GM23248 (cell line): ENCODE data around the gene HDAC6. TPM values are rescaled to one million over a fixed set of nuclear protein-coding genes. Genes with fewer than 3 reads are reported as not detected.

Experiments
- DNase-seq: peaks from one replicate; pipeline ENCODE4 v3.0.0-alpha.2; 2015
- H2AFZ ChIP-seq: fragments of 200-600 bp; sonication (generic); 2 replicates; pipeline ENCODE4 v1.6.1; 2016; ENCODE audit warnings: antibody characterized with exemption
- H3F3A ChIP-seq: fragments of 200-600 bp; sonication (generic); 2 replicates; pipeline ENCODE4 v1.6.1; 2016; ENCODE audit warnings: mild to moderate bottlenecking, antibody characterized with exemption, mixed run types; ENCODE audit not compliant: insufficient read depth
- H3K27ac ChIP-seq: fragments of 200-600 bp; sonication (generic); 2 replicates; pipeline ENCODE4 v1.5.1; 2016; ENCODE audit warnings: mild to moderate bottlenecking
- H3K27me3 ChIP-seq: fragments of 200-600 bp; sonication (generic); replicated peaks from 2 replicates; pipeline ENCODE4 v1.6.1; 2016; ENCODE audit warnings: mild to moderate bottlenecking; ENCODE audit not compliant: insufficient read depth
- H3K36me3 ChIP-seq: fragments of 200-600 bp; sonication (generic); 2 replicates; pipeline ENCODE4 v1.6.1; 2016; ENCODE audit warnings: low read depth, mild to moderate bottlenecking
- H3K4me1 ChIP-seq: fragments of 200-600 bp; sonication (generic); 2 replicates; pipeline ENCODE4 v1.6.1; 2016; ENCODE audit warnings: mild to moderate bottlenecking; ENCODE audit not compliant: insufficient read depth
- H3K4me2 ChIP-seq: fragments of 200-600 bp; sonication (generic); one replicate; pipeline ENCODE4 v1.6.1; 2016; ENCODE audit warnings: mild to moderate bottlenecking; ENCODE audit not compliant: unreplicated experiment
- H3K4me3 ChIP-seq: fragments of 200-600 bp; sonication (generic); 2 replicates; pipeline ENCODE4 v1.5.1; 2016; ENCODE audit warnings: mild to moderate bottlenecking
- H3K79me2 ChIP-seq: fragments of 200-600 bp; sonication (generic); 2 replicates; pipeline ENCODE4 v1.6.1; 2016; ENCODE audit warnings: mild to moderate bottlenecking; ENCODE audit not compliant: insufficient read depth
- H3K9ac ChIP-seq: fragments of 200-600 bp; sonication (generic); 2 replicates; pipeline ENCODE4 v1.6.1; 2016; ENCODE audit warnings: mild to moderate bottlenecking
- H3K9me2 ChIP-seq: fragments of 200-600 bp; sonication (generic); 2 replicates; pipeline ENCODE4 v1.6.1; 2016; ENCODE audit warnings: mixed run types, mild to moderate bottlenecking, moderate library complexity; ENCODE audit not compliant: insufficient read depth
- H3K9me3 ChIP-seq: fragments of 200-600 bp; sonication (generic); one replicate; pipeline ENCODE4 v1.6.1; 2017; ENCODE audit warnings: low read depth
- H4K20me1 ChIP-seq: fragments of 200-600 bp; sonication (generic); 2 replicates; pipeline ENCODE4 v1.6.0; 2016; ENCODE audit not compliant: insufficient read depth
- EZH2 ChIP-seq: fragments of 200-600 bp; sonication (generic); IDR thresholded peaks from 2 replicates; pipeline ENCODE4 v1.6.1; 2018; ENCODE audit warnings: antibody characterized with exemption, mild to moderate bottlenecking; ENCODE audit not compliant: insufficient read depth, poor library complexity, severe bottlenecking
- EZH2phosphoT487 ChIP-seq: fragments of 200-600 bp; sonication (generic); IDR thresholded peaks from 2 replicates; pipeline ENCODE4 v1.6.1; 2018; ENCODE audit warnings: antibody characterized with exemption, moderate library complexity, mild to moderate bottlenecking, low read depth; ENCODE audit not compliant: insufficient read depth
- WGBS, 2 experiments: methylation state at CpG; one replicate each; pipeline ENCODE4 v1.1.6; 2015 to 2017; ENCODE audit warnings: low lambda C conversion rate in 2 of 2, low coverage in 1 of 2; ENCODE audit errors: missing lambda C conversion rate in 2 of 2; 5-methylcytosine and 5-hydroxymethylcytosine counted together
- in situ Hi-C: fragments of 300-500 bp; cut with MboI; formaldehyde crosslinking; loops from 2 replicates; pipeline ENCODE4 v1.15.0; 2020
- polyA plus RNA-seq: library from polyadenylated mRNA; unstranded; fragments of >200 nt; fragmentation: Nextera tagmentation; extraction: Ambion mirVana; gene quantifications from 2 replicates; pipeline ENCODE4 v1.2.1, GENCODE V29; 2016
- total RNA-seq: library from RNA; depleted of rRNA; stranded (reverse); fragments of >200 nt; shearing (Covaris generic); gene quantifications from 2 replicates; pipeline ENCODE4 v1.2.3, GENCODE V29; 2014

HDAC6 gene
- total and polyA plus RNA-seq, 2 experiments from 2014 or later: 18.6 to 36.6 TPM

DNA sequence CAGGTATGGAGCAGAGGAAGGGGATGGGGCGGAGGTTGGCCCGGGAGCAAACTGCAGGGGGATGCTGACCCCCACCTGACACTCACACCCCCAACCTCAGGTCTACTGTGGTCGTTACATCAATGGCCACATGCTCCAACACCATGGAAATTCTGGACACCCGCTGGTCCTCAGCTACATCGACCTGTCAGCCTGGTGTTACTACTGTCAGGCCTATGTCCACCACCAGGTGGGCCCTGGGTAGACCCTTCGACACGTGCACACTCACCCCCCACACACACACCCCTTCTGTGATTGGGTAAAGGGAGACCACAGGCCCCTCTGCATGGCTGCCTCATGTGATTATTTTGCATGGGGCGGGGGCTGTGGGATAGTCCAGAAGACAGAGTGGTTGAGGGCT, 22.2 kb downstream of the HDAC6 start:
- no peak overlapping the region for H3K4me2 ChIP-seq
- no peak for TF ChIP-seq EZH2phosphoT487
- no peaks in the 10 kb centered on the region for H3K4me1 ChIP-seq
- DNase-seq: no peak
- no peaks in the 10 kb centered on the region for H3K79me2 ChIP-seq
- no peaks in the 10 kb centered on the region for H3K36me3 ChIP-seq
- in situ Hi-C loops: no loop called here
- H3K4me3 ChIP-seq: no peak overlapping the region
- H2AFZ ChIP-seq: no peak overlapping the region
- H3K9me2 ChIP-seq: no peaks in the 10 kb centered on the region
- H4K20me1 ChIP-seq: no peaks in the 10 kb centered on the region
- H3K9ac ChIP-seq: no peak overlapping the region
- H3K27me3 ChIP-seq: no peaks in the 10 kb centered on the region
- no peaks in the 10 kb centered on the region for H3F3A ChIP-seq
- H3K27ac ChIP-seq: no peak overlapping the region
- no peaks in the 10 kb centered on the region for H3K9me3 ChIP-seq
- 95 to 97% methylated on average over 7 to 8 of the region's 8 CpGs for WGBS, 2 experiments

DNA sequence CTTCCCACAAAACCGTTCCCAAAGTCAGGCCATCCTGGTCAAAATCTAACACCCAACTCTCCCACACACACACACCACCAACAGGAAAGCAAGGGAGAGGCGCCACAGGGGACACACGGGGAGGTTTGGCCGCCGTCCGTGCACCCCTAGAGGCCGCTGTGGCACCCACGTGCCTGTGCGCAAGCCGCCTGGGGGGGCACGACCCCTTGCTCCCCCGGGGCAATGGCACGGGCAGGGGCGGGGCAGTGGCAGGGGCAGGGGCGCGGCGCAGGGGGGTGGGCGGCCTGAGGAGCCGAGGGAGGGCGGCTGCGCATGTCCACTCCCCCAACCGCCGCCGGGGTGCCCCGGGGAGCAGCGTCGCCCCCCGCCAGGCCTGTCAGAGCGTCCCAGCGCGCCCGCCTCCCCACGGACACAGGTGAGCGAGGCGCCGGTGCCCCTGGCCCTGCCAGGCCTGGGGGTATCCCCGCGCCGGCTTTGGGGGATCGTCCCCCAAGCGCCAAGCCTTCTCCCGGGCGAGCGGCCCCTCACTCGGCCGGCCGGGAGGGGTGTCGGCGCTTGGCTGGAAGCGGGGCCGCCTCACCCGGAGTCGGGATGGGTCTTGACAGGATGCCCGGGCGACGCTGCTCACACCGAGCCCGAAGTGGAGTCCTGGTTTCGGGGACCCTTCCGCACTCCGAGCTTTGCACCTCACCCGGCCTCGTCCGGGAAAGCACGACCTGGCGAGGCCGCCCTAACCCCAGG, 24.4 kb downstream of the HDAC6 start, which contains the start of gene ERAS:
Gene ERAS, plus strand, starts transcription at position 379 of the 741 bp plus-strand sequence. CDS start 2,611 bp downstream, outside the sequence.
- H3K9me3 ChIP-seq: no peaks in the 10 kb centered on the region
- TF ChIP-seq EZH2phosphoT487 (no peak), EZH2 (no peak)
- no peaks in the 10 kb centered on the region for H3F3A ChIP-seq
- no peaks in the 10 kb centered on the region for H3K36me3 ChIP-seq
- no peak within 1 kb of the TSS for H3K4me3 ChIP-seq
- H3K9ac ChIP-seq: no peak within 1 kb of the TSS
- no peak within 1 kb of the TSS for H3K4me2 ChIP-seq
- DNase-seq: no peak
- in situ Hi-C loops: no loop called here
- H3K27ac ChIP-seq: no peak within 1 kb of the TSS
- H3K4me1 ChIP-seq: no peaks in the 10 kb centered on the region
- H2AFZ ChIP-seq: no peak within 1 kb of the TSS
- no peaks in the 10 kb centered on the region for H4K20me1 ChIP-seq
- H3K9me2 ChIP-seq: no peaks in the 10 kb centered on the region
- no peaks in the 10 kb centered on the region for H3K27me3 ChIP-seq
- 71% methylated on average over 11 to 24 of the region's 67 CpGs for WGBS, 2 experiments
- H3K79me2 ChIP-seq: no peaks in the 10 kb centered on the region

DNA sequence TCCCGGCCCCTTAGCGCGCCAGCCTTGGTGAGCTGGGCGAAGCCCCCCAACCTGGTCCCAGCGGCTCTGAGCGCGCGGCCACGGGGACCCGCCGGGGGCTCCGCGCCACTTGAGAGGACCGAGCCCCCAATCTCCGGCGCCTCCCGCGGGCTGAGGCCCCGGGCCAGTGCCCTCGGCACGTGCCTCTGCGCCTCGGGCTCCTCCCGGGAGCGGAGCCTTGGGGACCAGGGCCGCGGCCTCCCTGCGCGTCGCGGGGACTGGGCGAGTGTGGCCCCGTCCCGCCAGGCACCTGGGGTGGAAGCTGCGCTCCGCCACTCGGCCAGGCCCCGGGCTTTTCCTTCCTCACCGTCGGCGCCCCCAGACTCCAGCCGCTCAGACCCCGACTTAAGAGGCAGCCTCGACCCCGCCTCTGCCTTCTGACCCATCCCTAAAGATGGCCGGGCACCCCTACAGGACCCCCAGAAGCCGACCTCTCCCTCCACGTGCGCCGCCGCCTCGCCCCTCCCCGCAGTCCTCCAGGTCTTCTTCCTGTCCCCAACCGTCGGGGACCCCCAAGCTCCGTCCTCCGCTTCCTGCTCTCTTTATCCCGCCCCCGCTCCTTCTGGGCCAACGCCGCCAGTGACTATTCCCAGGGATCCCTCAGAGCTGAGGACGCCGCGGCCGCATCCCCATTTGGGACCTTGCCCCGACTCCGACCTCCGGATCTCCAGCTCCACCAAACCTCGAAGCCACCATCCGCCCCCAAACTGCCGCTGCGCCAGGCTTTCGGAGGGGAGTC, 25.2 kb downstream of the HDAC6 start:
- no peak for TF ChIP-seq EZH2
- no peak for TF ChIP-seq EZH2phosphoT487
- H3K9ac ChIP-seq: no peak overlapping the region
- H3K9me3 ChIP-seq: no peaks in the 10 kb centered on the region
- no peaks in the 10 kb centered on the region for H4K20me1 ChIP-seq
- H3K4me2 ChIP-seq: no peak overlapping the region
- no peaks in the 10 kb centered on the region for H3K27me3 ChIP-seq
- no peak overlapping the region for H3K4me3 ChIP-seq
- no peaks in the 10 kb centered on the region for H3K4me1 ChIP-seq
- no peaks in the 10 kb centered on the region for H3K79me2 ChIP-seq
- in situ Hi-C loops: no loop called here
- H3K9me2 ChIP-seq: no peaks in the 10 kb centered on the region
- no peaks in the 10 kb centered on the region for H3K36me3 ChIP-seq
- no peak overlapping the region for H2AFZ ChIP-seq
- H3F3A ChIP-seq: no peaks in the 10 kb centered on the region
- H3K27ac ChIP-seq: no peak overlapping the region
- DNase-seq: no peak
- WGBS, 2 experiments: 46 to 55% methylated on average over 13 to 35 of the region's 73 CpGs

DNA sequence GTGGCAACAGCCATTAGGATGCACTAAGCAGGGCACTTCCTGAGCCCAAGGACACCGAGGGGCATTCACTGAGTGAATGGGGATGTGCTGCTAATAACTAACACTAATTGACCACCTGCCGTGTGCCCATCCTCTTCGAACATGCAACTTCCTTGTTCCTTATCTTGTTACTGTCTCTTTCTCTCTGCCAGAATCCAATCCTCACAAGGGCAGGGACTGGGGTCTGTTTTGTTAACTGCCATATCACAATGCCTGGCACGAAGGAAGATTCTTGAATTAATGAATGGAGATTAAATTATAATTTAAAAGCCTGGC, 25.7 kb downstream of the HDAC6 start:
- Histone ChIP-seq H2AFZ (no peak overlapping the region), H3K36me3 (no peaks in the 10 kb centered on the region), H3K4me2 (no peak overlapping the region), H3F3A (no peaks in the 10 kb centered on the region), H3K9me3 (no peaks in the 10 kb centered on the region), H3K9ac (no peak overlapping the region), H3K27me3 (0 out of 2 replicates have a peak, but pooled peaks cover 1% of the 10 kb centered on the region), H3K79me2 (no peaks in the 10 kb centered on the region), H3K9me2 (no peaks in the 10 kb centered on the region), H3K4me3 (no peak overlapping the region), H4K20me1 (no peaks in the 10 kb centered on the region), H3K27ac (no peak overlapping the region), H3K4me1 (no peaks in the 10 kb centered on the region)
- in situ Hi-C loops: no loop called here
- TF ChIP-seq EZH2phosphoT487: no peak
- no peak for TF ChIP-seq EZH2
- no peak for DNase-seq
- 70 to 75% methylated on average over 3 to 4 of the region's 4 CpGs for WGBS, 2 experiments
